HL-60/S4 treated with retinoic acid at 250 ng/mL for 4 days and 3 days (cell line): ENCODE data around the gene MAG.

Experiments
- in situ Hi-C: fragments of 300-500 bp; cut with MboI; formaldehyde crosslinking; loops from 2 replicates; pipeline ENCODE4 v1.7.0; 2022; ENCODE audit warnings: low sequenced_read_pairs

Gene MAG

DNA sequence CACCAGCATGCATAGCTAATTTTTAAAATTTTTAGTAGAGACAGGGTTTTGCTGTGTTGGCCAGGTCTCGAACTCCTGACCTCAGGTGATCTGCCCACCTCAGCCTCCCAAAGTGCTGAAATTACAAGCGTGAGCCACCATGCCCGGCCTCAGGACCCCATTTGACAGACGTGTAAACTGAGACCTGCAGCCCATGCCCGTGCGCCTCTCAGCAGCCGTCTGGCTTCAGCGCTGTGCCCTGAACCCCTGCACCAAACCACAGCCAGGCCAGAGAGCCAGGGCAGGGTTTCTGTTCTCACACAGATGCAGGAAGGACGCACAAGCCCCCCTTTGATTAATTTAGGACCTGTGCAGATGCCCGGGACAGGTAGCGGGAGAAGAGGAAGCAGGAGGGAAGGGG is 48.5 kb downstream of the MAG start:
- in situ Hi-C loops = no loop called here

DNA sequence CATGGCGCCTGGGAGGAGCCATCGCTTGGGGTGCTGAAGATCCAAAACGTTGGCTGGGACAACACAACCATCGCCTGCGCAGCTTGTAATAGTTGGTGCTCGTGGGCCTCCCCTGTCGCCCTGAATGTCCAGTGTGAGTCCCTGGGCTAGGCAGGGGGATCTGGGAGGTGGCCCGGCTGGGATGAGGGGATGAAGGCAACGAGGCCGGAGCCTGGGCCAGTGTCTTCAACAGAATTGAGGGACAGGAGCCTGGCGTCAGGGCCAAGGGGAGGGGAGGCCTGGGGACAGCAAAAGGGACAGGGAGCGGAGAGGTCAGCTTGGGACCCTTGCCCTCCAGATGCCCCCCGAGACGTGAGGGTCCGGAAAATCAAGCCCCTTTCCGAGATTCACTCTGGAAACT is 49.0 kb downstream of the MAG start:
- in situ Hi-C loops = no loop called here

DNA sequence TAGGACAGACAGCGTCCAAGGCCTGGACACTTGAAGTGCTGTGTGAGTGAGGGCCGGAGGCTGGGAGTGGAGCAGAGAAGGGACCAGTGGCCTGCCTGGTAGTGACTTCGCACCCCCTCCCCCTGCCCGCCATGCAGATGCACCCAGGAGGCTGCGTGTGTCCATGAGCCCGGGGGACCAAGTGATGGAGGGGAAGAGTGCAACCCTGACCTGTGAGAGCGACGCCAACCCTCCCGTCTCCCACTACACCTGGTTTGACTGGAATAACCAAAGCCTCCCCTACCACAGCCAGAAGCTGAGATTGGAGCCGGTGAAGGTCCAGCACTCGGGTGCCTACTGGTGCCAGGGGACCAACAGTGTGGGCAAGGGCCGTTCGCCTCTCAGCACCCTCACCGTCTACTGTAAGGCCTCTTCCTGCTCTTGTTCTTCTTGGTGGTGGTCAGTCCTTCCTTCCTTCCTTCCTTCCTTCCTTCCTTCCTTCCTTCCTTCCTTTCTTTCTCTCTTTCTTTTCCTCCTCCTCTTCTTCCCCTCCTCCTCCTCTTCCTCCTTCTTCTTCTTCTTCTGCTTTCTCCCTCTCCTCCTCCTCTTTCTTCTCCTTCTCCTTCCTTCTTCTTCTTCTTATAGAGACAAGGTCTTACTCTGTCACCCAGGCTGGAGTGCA is 49.7 kb downstream of the MAG start:
- in situ Hi-C loops = no loop called here

DNA sequence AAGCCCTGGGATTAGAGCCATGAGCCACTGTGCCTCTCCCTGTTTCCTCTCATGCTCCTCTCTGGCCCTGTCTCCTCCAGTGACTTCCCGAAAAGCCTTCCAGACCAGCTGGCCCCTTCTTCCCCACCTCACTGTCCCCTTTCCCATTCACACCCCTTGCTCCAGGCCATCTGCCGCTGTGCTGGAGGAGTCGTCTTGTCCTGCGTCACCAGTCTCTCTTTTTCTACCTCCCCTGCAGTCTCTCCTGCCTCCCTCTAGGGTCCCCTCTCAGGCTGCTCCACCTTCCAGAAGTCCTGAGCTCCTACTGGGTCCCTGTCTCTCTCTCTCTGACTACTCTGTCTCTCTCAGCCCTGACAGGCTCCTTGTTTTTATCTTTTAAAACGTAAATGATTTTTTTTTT is 50.5 kb downstream of the MAG start:
- in situ Hi-C loops = no loop called here

DNA sequence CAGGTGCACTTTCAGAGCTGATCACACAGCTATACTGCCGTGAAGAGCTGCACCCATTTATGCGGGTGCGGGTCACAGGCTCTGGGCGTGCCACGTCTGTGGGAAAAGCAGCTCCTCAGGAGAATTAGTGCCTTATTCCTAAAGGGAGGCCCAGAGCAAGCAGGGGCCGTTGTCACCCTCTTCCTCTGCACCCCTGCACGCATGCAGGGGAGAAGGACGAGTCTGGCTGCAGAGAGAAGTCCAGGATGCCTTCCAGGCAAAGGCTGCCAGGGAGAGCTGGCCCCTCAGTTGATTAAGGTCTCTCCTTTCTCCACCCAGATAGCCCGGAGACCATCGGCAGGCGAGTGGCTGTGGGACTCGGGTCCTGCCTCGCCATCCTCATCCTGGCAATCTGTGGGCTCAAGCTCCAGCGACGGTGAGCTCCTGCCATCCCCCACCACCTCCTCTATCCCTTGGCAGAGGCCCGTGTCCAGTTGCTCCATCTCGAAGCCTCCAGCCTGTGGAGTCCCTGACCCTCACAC is 52.6 kb downstream of the MAG start:
- in situ Hi-C loops = no loop called here

DNA sequence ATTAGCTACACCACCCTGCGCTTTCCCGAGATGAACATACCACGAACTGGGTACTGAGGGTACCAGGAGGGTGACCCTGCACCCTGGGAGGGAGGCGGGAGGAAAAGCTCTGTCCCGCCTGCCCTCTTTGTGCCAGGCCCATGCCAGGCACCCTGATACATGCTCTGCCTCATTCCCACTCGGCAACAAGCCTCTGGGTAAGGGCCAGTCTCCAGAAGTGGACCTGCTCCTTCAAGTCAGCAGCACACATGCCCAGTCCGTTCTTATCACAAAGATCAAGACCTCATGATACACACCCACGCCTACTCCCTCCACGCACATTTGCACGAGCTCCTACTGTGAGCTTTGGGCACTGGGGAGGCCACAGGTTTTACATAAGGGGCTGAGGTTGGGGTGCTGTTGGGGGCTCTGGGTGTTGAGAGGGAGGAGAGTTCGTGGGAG is 53.7 kb downstream of the MAG start:
- in situ Hi-C loops = no loop called here

DNA sequence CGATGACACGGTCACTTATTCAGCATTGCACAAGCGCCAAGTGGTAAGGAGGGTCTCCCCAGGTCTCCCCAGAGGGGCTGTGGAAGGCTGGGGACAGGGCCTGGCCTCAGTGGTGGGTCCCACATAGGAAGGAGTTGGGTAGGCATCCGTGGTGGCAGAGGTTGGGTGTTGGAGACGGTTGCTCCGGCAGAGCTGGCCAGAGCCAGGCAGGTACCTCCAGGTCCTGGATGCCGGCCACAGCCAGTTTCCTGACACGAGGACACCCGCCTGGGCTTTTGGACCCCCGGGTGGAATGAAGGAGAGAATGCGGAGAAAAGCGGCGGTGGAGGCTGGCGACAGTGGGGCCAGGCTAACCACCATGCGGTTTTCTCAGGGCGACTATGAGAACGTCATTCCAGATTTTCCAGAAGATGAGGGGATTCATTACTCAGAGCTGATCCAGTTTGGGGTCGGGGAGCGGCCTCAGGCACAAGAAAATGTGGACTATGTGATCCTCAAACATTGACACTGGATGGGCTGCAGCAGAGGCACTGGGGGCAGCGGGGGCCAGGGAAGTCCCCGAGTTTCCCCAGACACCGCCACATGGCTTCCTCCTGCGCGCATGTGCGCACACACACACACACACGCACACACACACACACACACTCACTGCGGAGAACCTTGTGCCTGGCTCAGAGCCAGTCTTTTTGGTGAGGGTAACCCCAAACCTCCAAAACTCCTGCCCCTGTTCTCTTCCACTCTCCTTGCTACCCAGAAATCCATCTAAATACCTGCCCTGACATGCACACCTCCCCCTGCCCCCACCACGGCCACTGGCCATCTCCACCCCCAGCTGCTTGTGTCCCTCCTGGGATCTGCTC is 54.5 kb downstream of the MAG start:
- in situ Hi-C loops = no loop called here

DNA sequence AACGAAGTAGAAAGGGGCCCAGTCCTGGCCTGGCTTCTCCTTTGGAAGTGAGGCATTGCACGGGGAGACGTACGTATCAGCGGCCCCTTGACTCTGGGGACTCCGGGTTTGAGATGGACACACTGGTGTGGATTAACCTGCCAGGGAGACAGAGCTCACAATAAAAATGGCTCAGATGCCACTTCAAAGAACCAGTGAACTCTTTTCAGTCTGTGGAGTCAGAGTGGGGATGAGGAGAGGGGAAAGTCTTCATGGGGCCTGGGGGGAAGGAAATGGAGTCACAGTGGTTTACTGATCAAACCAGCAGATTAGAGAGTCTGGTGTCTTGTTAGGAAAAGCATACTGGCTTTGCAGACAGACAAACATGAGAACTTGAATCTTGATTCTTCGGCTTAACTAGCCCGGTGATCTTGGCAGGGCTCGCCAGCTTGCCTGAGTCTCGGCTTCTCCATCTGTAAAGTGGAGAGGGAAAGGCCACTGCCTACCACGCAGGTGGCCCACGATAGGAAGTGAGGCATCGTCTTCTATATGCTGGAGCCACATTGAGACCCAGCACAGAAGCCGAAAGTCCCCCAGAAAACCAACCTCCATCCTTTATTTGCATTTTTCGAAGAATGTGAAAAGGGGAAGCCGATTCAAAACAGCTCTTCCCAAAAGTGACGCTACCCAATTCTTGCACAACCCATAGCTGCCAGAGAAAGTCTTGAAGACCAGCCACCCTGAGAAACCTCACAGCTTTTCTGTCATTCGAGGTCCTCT is 55.4 kb downstream of the MAG start, which contains the start of gene FFAR1:
Gene FFAR1 (plus strand): TSS at position 732 of the 759 bp plus-strand sequence. CDS start 3,650 bp downstream, outside the sequence.
- in situ Hi-C loops = no loop called here

DNA sequence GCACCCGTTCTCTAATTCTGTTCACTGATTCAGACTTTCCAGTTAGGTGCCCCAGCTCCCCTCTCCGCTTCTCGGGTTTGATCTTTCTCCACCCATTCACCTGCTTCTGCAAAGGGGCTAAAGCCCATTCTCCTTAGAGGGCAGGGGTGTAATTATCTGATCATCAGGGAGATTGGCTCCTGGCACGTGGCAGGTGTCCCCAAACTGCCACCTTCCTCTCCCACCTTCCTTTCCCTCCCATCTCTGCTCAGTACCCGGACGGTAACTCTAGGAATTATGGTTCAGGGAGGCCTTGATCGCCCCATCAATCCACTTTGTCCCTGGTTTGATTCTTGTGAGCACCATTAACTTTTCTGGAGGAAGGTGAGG is 56.0 kb downstream of the MAG start:
- in situ Hi-C loops = no loop called here

DNA sequence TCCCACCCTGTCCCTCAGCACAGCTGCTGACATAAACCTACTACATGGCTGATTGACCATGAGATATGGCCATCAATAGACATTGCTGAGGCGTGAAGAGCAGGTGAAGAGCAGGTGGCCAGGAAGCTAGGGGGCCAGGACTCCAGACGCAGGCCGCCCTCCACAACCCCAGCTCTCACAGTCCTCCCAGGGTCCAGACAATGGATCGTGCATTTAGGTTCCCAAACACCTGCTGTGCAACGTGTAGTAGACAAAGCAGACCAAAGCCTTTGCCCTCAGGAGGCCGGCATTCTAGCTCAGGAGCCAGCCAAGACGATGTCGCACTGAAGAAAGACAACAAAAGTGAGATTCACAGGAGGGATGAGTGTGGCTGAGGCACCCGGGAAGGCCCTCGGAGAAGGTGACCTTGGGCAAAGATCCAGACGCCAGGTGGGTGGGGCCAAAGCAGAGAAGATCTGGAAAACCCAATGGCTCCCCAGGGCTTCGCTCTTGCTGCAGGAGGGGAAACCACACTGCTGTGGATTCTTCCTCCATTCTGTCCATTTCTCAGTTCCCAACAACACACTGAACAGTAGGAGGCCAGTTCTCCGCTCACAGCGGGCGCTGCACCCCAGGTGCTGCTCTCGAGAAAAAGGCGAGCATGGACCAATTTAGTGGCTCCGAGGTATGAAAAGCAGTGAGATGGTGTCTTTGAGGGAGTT is 57.1 kb downstream of the MAG start:
- in situ Hi-C loops = no loop called here

DNA sequence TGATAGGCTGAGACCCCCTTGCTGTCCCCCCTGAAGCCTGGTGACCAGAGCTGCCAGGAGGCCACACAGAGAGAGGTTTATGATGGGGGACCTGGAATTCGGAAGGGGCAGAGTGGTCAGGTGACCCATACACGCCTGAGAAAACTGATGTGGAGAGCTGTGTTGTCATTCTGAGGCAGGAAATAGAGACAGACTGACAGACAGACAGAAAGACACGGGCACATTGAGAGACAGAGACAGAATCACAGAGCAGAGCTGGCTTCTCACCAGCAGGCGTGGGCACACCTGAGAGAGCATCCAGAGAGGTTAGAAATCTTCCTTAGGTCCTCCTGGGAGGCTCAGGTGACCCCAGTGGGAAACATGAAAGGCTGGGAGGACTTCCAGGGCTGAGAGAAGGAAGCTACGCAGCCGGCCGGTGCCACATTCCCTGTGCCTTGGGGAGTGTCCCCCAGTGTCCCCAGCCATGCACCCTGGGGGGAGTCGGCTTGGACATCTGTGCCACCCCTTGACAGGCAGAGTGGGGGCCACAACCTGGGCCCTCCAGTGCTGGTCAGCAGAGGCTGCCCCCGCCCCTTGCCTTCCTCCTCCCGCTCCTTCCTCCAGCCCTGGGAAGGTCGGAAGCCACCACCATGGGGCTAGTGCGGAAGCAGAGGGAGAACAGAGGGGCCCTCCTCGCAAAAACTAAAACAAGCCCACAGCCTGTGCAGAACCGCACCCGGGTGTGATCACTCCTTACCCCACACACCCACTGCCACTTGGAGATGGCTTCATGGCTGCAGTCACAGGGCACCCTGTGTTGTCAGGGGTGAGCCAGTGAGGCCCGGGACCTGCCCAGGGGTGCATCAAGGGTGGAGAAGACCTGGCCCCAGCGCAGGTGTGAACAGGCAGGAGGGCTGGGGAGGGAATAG is 57.9 kb downstream of the MAG start:
- in situ Hi-C loops = loop anchor here (10.0 kb wide), 1 partner anchor 115 kb away; no protein-coding TSS in a partner anchor

DNA sequence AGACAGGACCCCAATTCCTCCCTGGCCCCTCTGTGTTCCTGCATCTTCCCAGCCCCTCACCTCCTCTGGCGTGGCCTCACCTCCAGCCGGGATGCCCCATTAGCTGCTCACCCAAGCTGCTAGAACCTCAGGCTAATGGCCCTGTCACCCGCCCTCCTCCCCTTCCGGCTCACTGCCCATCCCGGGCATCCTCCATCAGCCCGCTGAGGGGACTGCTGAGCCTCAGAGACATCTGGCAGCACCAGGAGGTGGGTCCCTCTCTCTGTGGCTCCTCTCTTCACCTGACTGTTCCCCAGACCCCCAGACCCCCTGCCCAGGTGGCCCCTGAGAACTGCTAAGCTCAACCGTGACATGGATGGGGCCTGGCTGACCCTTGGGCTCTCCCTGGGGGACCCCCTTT is 58.6 kb downstream of the MAG start:
- in situ Hi-C loops = loop anchor here (10.0 kb wide), 1 partner anchor 114 kb away; no protein-coding TSS in a partner anchor

DNA sequence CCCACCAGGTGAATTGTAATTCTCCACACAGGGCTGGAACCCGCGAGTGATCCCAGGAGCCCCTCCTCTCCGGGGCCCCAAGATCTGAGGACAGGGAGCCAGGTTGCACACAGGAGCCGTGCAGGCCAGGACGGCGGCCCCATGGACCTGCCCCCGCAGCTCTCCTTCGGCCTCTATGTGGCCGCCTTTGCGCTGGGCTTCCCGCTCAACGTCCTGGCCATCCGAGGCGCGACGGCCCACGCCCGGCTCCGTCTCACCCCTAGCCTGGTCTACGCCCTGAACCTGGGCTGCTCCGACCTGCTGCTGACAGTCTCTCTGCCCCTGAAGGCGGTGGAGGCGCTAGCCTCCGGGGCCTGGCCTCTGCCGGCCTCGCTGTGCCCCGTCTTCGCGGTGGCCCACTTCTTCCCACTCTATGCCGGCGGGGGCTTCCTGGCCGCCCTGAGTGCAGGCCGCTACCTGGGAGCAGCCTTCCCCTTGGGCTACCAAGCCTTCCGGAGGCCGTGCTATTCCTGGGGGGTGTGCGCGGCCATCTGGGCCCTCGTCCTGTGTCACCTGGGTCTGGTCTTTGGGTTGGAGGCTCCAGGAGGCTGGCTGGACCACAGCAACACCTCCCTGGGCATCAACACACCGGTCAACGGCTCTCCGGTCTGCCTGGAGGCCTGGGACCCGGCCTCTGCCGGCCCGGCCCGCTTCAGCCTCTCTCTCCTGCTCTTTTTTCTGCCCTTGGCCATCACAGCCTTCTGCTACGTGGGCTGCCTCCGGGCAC is 59.6 kb downstream of the MAG start:
- in situ Hi-C loops = loop anchor here (10.0 kb wide), 1 partner anchor 113 kb away; no protein-coding TSS in a partner anchor

DNA sequence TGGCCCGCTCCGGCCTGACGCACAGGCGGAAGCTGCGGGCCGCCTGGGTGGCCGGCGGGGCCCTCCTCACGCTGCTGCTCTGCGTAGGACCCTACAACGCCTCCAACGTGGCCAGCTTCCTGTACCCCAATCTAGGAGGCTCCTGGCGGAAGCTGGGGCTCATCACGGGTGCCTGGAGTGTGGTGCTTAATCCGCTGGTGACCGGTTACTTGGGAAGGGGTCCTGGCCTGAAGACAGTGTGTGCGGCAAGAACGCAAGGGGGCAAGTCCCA is 60.2 kb downstream of the MAG start:
- in situ Hi-C loops = loop anchor here (10.0 kb wide), 1 partner anchor 113 kb away; no protein-coding TSS in a partner anchor

DNA sequence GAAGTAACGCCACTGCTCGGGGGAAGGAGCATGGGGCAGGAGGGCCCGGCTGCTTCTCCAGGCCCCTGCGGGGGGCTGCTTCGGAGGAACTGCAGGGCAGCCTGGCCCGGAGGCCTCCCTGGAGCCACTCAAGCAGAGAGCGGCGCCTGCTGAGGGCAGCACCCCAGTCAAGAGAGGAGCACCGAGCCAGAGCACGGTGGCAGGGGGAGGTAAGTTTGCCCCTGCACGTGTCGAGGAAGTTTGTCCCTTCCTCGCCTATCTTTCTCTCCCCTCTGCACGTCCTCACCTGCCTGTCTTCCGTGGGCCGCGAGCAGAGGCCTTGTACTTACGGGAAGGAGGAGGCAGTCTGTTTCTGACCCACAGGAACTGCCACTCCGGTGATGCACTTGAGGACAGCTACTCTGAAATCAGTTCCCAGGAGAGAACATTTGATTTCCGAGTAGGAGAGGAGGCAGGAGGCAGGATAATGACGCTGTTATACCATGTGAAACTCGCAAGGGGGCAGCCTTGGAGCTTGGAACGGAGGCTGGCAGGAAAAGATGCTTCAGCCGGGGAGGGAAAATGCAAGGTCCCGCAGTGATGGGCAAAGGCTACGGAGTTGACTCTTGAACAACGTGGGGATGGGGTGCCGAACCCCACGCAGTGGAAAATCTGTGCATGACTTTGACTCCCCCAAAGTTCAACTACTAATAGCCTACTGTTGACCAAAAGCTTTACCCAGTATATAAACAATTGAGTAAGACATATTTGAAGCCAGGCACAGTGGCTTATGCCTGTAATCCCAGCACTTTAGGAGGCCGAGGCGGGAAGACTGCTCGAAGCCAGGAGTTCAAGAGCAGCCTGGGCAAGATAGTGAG is 60.7 kb downstream of the MAG start:
- in situ Hi-C loops = loop anchor here (10.0 kb wide), 1 partner anchor 112 kb away; no protein-coding TSS in a partner anchor

DNA sequence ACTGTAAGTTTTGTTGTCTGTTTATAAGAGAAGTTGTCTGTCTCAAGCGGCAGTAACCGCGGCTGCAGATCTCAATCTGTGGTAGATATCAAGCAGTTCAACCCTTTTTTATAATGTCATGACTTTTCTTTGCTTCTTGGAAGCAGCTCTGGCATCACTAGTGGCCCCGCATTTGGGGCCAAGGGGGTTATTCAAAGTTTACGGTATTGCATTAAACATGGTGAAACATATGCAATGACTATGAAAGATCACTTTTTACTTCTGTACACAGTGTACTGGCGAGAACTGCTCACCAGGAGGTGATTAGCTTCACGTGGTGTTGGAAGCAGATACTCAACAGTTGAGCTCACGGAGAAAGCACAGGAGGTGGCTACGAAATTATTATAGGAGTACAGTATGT is 61.7 kb downstream of the MAG start:
- in situ Hi-C loops = loop anchor here (10.0 kb wide), 1 partner anchor 111 kb away; no protein-coding TSS in a partner anchor

DNA sequence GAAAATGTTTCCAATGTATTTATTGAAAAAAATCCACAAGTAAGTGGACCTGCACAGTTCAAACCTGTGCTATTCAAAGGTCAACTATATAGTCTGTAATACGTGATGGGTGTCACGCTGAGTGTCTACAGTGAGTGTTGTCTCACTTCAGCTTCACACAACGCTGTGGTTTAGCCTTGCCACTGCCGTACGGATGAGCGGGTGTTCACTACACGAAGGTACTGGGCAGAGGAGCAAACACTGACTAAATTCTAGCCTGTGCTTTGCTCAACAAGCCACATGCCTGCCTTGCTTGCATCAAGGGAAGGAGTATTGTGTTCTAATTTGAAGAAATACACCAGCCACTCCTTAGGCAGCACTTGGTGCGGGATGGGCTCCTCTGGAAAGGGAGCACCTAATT is 62.9 kb downstream of the MAG start:
- in situ Hi-C loops = loop anchor here (10.0 kb wide), 1 partner anchor 110 kb away; no protein-coding TSS in a partner anchor
